COLO668 (cell line): ENCODE results near the gene TMEM183A.

Experiments
- DNase-seq: peaks from one replicate; lab custom pipeline; 2025; ENCODE audit not compliant: unreplicated experiment; lab: John Stamatoyannopoulos, UW

TMEM183A gene

GRCh38 chr1:203028067-203028783, 21.1 kb downstream of the TMEM183A start:
- DNase-seq, result no peak

GRCh38 chr1:203028784-203029553, 21.8 kb downstream of the TMEM183A start:
- no peak for DNase-seq

DNA sequence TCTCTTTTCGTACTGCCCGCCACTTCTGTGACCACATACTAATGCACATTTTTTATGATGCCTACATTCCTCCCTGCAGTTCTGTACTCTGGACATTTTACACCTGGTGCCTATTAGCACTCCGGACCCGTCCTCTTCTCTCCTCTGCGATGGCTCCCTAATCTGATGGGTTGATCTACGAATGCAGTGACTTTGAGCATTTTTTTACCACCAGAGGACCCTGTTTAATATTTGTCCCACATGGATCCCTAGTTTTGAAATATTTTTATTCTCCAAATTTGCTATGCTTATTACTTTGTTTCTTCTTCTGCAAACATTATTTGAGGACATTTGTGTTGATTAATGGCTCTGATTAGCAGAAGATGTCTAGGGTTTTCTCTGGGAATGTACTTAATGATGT, 24.3 kb downstream of the TMEM183A start:
- DNase-seq, result no peak

DNA sequence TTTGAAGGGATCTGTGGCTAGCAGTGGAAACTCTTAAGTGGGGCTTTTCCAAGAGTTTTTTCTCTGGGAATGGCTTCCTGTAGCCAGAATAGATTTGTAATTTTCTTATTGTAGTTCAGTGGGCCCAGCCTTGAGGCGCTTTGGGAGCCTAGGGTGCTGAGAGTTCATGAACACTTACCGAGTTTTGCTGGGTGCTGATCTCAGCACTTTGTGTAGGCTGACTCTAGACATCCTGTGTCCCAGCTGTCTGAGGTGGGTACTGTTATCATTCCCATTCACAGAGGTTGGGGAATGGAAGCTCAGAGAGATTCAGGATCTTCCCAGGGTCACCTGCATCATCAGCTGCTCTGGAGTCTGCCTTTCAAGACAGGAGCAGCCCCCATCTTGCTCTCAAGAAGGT, 26.1 kb downstream of the TMEM183A start:
- DNase-seq, result no peak

DNA sequence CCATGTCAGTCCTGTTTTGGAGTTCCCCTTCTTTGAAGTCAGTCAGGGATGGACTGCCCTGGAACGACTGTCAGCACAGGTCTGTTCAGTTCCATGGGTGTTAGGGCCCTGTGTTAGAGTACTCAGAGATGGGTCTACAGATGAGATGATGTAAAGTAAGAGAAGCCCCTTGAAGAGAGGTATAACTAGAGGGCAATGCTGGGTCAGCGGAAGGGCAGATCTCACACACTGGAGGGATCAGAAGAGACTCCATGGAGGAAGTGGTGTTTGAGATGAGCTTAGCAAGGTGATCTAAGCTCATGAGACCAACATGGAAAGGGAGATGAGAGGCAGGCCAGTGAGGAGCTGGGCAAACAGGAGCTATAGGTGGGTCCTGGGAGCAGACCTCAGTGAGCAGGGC, 26.7 kb downstream of the TMEM183A start:
- no peak for DNase-seq

DNA sequence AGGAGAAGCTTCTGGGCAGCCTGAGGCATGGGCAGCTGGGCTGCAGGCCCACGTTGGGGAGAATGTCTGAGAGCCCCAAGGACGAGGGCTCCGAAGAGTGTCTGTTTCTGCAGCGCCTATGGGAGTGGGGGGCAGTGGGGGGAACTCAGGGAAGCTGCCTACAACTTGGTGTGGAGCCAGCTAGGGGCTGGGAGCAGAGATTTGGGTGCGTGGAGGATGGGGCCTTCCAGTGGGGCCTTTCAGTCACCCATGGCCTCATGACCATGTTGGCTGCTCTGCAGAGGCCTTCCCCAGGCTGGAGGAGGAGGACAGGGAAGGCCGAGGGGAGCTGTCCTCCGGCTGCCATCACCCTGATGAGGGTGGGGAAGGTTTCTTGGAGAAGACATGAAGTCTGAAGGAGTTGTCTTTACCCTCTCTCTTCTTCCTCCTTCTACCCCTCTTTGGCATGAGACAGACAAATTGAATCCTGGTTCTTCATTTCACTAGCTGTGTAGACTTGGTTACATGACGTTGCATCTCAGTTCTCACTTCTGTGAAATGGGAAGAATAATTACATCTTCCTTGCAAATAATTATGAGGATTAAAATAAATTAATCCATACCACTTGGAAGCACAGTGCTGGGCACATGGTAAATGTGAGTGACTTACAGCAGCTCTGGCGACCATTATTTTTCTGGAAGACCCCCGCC, 27.4 kb downstream of the TMEM183A start:
- DNase-seq, result no peak

GRCh38 chr1:203035111-203036000, 28.2 kb downstream of the TMEM183A start:
- DNase-seq, result no peak

GRCh38 chr1:203036135-203036534, 29.0 kb downstream of the TMEM183A start:
- DNase-seq, result no peak

DNA sequence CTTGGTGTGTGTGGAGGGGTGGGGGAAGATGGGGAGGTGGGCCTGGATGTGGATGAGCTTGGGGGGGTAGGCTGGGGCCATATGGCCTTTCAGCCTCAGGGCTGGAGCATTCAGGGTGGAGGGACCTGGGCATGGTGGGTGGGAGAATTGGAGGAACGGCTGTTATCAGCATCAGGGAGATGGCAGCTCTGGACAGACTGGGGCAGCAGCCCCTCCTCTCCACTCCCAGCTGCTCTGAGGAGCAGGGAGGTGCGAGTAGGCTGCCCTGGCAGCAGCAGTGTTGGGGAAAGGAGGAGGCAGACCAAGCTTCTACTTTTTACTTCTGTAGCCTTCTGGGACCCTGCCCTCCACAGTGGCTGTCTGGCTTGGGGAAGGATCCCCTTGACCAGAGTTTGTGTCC, 29.4 kb downstream of the TMEM183A start:
- DNase-seq, result no peak

GRCh38 chr1:203037509-203038190, 30.5 kb downstream of the TMEM183A start:
- no peak for DNase-seq

DNA sequence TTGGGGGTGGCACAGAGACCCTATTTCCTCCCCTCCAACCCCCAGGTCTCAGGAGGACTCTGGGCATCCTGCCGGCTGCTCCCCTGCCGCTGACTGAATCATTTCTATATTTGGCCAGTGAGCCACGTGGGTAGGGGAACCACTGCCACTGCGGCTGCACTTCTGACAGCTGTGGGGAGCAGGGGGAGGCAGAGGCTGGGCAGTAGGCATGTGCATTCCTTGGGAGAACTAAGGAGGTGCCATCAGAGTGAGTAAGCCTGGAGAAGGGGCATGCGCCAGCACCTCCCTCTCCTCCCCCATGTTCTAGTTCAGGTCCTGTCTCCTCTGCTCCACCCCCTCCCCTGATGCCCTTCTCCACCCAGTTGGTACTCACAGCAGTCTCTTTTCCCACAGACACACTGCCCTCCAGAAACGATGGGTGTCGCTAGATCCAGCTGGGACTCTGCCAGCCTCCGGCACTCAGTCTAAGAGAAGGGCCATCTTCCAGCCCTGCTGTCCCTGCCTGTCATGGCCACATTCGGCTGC, 31.1 kb downstream of the TMEM183A start:
- DNase-seq, result no peak

GRCh38 chr1:203038891-203039608, 31.9 kb downstream of the TMEM183A start:
- DNase-seq, result peak; percentile 76

- DNase-seq, result peak; percentile 29
Measured at GRCh38 chr1:203039609-203040512, 32.7 kb downstream of the TMEM183A start.

DNA sequence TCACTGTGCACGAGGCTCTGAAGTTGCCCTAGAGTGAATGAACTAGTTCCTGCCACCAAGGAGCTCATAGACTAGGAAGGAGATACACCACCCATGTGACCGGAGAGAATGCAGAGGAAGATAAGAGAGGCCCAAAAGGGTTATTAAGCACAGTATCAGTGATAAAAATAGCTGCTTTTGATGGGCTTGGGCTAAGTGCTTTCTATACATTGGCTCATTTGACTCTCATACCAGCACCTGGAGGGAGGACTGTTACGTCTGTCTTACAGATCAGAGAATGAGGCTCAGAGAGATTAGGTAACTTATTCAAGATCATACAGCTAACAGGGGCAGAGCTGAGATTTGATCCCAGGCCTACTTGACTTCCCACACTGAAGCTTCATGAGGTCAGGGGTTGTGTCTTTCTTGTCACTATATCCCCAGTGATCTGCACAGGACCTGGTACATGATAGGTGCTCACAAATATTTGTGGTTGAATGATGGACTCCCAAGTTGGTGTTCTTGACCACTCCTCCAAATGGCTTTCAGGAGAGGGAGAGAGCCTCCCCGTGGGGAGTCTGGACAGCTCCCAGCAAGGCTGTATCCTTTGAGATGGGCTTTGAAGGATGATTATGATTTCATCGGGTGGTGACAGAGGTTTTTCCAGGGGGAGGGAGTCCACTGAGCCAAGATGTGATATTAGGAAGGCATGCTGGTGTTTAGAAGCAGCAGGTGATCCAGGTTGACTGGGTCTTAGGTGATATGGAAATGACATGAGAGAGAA, 33.5 kb downstream of the TMEM183A start:
- no peak for DNase-seq

- no peak for DNase-seq
Measured at GRCh38 chr1:203041351-203041932, 34.3 kb downstream of the TMEM183A start.

DNA sequence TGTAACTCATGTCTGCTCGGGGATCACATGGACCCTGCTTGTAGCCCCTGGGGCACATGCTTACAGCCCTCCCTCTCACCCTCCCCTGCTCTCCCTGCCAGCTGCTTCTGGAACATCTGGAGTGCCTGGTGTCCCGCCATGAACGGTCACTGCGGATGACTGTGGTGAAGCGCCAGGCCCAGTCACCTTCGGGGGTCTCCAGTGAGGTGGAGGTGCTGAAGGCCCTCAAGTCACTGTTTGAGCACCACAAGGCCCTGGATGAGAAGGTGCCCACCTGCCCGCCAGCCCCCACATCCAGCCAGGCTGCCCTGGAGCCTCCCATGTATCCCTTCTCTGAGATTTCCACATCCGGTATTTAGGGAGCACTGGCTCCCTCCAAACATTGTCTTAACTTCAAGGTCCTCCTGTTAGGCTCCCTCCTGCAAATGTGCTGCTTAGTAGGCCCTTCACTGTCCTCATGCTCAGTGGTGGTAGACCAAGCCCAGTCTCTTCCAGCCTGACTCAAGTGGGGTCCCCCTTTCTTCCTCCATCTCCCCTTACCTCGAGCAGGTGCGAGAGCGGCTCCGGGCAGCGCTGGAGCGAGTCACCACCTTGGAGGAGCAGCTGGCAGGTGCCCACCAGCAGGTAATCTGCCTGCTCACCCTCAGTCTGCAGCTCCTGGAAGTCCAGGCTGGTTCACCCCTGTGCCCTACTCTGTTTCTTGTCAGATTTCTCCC, 36.8 kb downstream of the TMEM183A start:
- no peak for DNase-seq
